ENCODE data around the gene MIPOL1. TPM values are rescaled to one million over a fixed set of nuclear protein-coding genes. Genes with fewer than 3 reads are reported as not detected.
"Not testable (repeated sequence)": the region's sequence is repeated elsewhere in the genome, so short reads cannot be mapped to it uniquely, and the experiment has no call there.

The MIPOL1 gene
- total and polyA plus RNA-seq, 9 of the 15 experiments (the other 6 are each of a cell fraction or from before 2014, with no cell fraction given), result 6.7 to 21.9 (median 12.4) TPM

- ChIA-PET POLR2A (no interaction called here), CTCF (ENCODE audit: low intra/inter-chr PET ratio) (no interaction called here)
- no peak overlapping the region for H3K4me3 ChIP-seq
- WGBS (ENCODE audit: insufficient coverage, low coverage, missing lambda C conversion rate), result 92% methylated on average over 3 of the region's 3 CpGs
- no peaks in the 10 kb centered on the region for H3K27me3 ChIP-seq (ENCODE audit: control insufficient read depth in 2 of 2, insufficient read depth in 2 of 2, low read length in 2 of 2)
- no peak overlapping the region for H3K9ac ChIP-seq (ENCODE audit: insufficient read depth in 1 of 2, low read depth in 2 of 2, low read length in 2 of 2)
- intact Hi-C loops (cut with micrococcal nuclease) (no loop called here), in situ Hi-C loops (cut with MboI) (no loop called here)
- no peaks in the 10 kb centered on the region for H3K4me1 ChIP-seq (replicated peaks in 1 of 2; ENCODE audit: control insufficient read depth in 2 of 2, insufficient read depth in 2 of 2, low read length in 2 of 2)
- peaks cover 10% of the 10 kb centered on the region for H3K9me3 ChIP-seq (replicated peaks; ENCODE audit: control insufficient read depth, insufficient read depth, low read depth, low read length)
- FAIRE-seq, result no peak
- H3K36me3 ChIP-seq (ENCODE audit: control insufficient read depth, insufficient read depth, low read length), result no peaks in the 10 kb centered on the region
- TF ChIP-seq ZFX (CRISPR knock-in tag; IDR thresholded peaks at IDR 0.05) (no peak), ZNF121 (CRISPR knock-in tag; conservative IDR thresholded peaks at IDR 0.05) (peak; percentile 69)
- H3K9me1 ChIP-seq (ENCODE audit: control insufficient read depth, insufficient read depth, low read length), result no peaks in the 10 kb centered on the region
- H3K27ac ChIP-seq (ENCODE audit: extremely low read depth, low read depth, low read length), result no peak overlapping the region
- no peak for ATAC-seq
- DNase-seq (ENCODE audit: extremely low read depth in 1 of 4, low spot score in 3 of 4), result no peak
- H2AFZ ChIP-seq (ENCODE audit: low read depth, low read length), result no peak overlapping the region
- H4K20me1 ChIP-seq (replicated peaks; ENCODE audit: control insufficient read depth, insufficient read depth, low read length), result no peaks in the 10 kb centered on the region
- H3K4me2 ChIP-seq (ENCODE audit: insufficient read depth, low read length), result no peak overlapping the region
- H3K79me2 ChIP-seq (ENCODE audit: control insufficient read depth, insufficient read depth, low read length), result no peaks in the 10 kb centered on the region
- BruUV-seq (replicated peaks), result no TSS peak
Measured at GRCh38 chr14:37223947-37224474, 26.3 kb downstream of the MIPOL1 start.

- ATAC-seq; H3K79me2 ChIP-seq (ENCODE audit: control insufficient read depth, insufficient read depth, low read length); H3K36me3 ChIP-seq (ENCODE audit: control insufficient read depth, insufficient read depth, low read length); in situ Hi-C loops (cut with MboI); H3K9ac ChIP-seq (ENCODE audit: insufficient read depth in 1 of 2, low read depth in 2 of 2, low read length in 2 of 2); H3K4me2 ChIP-seq (ENCODE audit: insufficient read depth, low read length); intact Hi-C loops (cut with micrococcal nuclease); BruUV-seq (replicated peaks); H3K4me3 ChIP-seq; FAIRE-seq; H4K20me1 ChIP-seq (replicated peaks; ENCODE audit: control insufficient read depth, insufficient read depth, low read length); H3K27ac ChIP-seq (ENCODE audit: extremely low read depth, low read depth, low read length); DNase-seq (ENCODE audit: extremely low read depth in 1 of 4, low spot score in 3 of 4); H3K9me1 ChIP-seq (ENCODE audit: control insufficient read depth, insufficient read depth, low read length); H3K4me1 ChIP-seq (replicated peaks in 1 of 2; ENCODE audit: control insufficient read depth in 2 of 2, insufficient read depth in 2 of 2, low read length in 2 of 2); H3K27me3 ChIP-seq (ENCODE audit: control insufficient read depth in 2 of 2, insufficient read depth in 2 of 2, low read length in 2 of 2); POLR2A ChIA-PET; H2AFZ ChIP-seq (ENCODE audit: low read depth, low read length); CTCF ChIA-PET (ENCODE audit: low intra/inter-chr PET ratio): not testable (repeated sequence)
- peaks cover 10% of the 10 kb centered on the region for H3K9me3 ChIP-seq (replicated peaks; ENCODE audit: control insufficient read depth, insufficient read depth, low read depth, low read length)
- 100% methylated on average over 4 of the region's 4 CpGs for WGBS (ENCODE audit: insufficient coverage, low coverage, missing lambda C conversion rate)
Measured at GRCh38 chr14:37225668-37226067, 27.9 kb downstream of the MIPOL1 start.

All from K562 (cell line).